HG02870 (cell line): ENCODE results near the gene FAM174C.
"Not testable (repeated sequence)": the region's sequence is repeated elsewhere in the genome, so short reads cannot be mapped to it uniquely, and the experiment has no call there.

Source experiments
- ATAC-seq: cut with Tn5 transposase; IDR thresholded peaks from one replicate; pipeline ENCODE4 v1.9.1; 2021; ENCODE audit warnings: mild to moderate bottlenecking, moderate library complexity; ENCODE audit not compliant: unreplicated experiment

FAM174C gene

GRCh38 chr19:1316466-1316865 is 41.1 kb downstream of the FAM174C start:
- ATAC-seq: no peak

- ATAC-seq: no peak
Measured at GRCh38 chr19:1317274-1318003, 42.1 kb downstream of the FAM174C start.

- no peak for ATAC-seq
Measured at GRCh38 chr19:1318678-1319471, 43.5 kb downstream of the FAM174C start.

- not testable (repeated sequence) for ATAC-seq
Measured at GRCh38 chr19:1320282-1320650, 44.9 kb downstream of the FAM174C start.

GRCh38 chr19:1321539-1321938 is 46.2 kb downstream of the FAM174C start:
- ATAC-seq: no peak

- ATAC-seq: no peak
Measured at GRCh38 chr19:1322198-1322981, 47.1 kb downstream of the FAM174C start.

- ATAC-seq: no peak
Measured at GRCh38 chr19:1324249-1324805, 49.0 kb downstream of the FAM174C start.

GRCh38 chr19:1324806-1325567 is 49.7 kb downstream of the FAM174C start:
- no peak for ATAC-seq

GRCh38 chr19:1325568-1326294 is 50.4 kb downstream of the FAM174C start:
- no peak for ATAC-seq

GRCh38 chr19:1327125-1327524 is 51.8 kb downstream of the FAM174C start:
- no peak for ATAC-seq
